ENCODE data around the gene TRIOBP. TPM values are rescaled to one million over a fixed set of nuclear protein-coding genes. Genes with fewer than 3 reads are reported as not detected.
A peak's percentile ranks its signal among the peaks of the same experiment; 100 is the strongest.

The TRIOBP gene
- total and polyA plus RNA-seq, 2 donors (not counting 1 experiment from before 2014, with no cell fraction given), result 32.9 to 131 TPM

DNA sequence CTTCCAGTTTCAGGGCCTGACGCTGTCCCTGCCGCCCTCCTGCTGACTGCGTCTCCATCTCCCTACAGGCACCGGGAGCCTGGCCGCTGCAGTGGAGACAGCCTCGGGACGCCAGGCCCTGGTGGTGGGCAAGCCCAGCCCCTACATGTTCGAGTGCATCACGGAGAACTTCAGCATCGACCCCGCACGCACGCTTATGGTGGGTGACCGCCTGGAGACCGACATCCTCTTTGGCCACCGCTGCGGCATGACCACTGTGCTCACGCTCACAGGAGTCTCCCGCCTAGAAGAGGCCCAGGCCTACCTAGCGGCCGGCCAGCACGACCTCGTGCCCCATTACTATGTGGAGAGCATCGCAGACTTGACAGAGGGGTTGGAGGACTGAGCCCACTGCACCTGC, 31.4 kb upstream of the TRIOBP start:
- Histone ChIP-seq H3K27me3 (ENCODE audit: control insufficient read depth, insufficient read depth, low read length) (no peaks in the 10 kb centered on the region), H3K4me2 (ENCODE audit: extremely low read depth, insufficient read depth, low read length) (no peak overlapping the region), H2AFZ (ENCODE audit: low read length) (no peak overlapping the region), H3K4me1 (ENCODE audit: control insufficient read depth, extremely low read depth, insufficient read depth, low read length) (peaks cover 15% of the 10 kb centered on the region), H3K4me3 (replicated peaks in 1 of 4; ENCODE audit: control extremely low read depth in 1 of 4, insufficient read depth in 1 of 4, low read depth in 3 of 4, low read length in 4 of 4) (no peak overlapping the region), H3K9ac (ENCODE audit: insufficient read depth, low read length) (no peak overlapping the region), H3K27ac (ENCODE audit: insufficient read depth, low read length) (no peak overlapping the region), H3K9me3 (ENCODE audit: control insufficient read depth, insufficient read depth, low read depth, low read length) (no peaks in the 10 kb centered on the region), H3K79me2 (ENCODE audit: control insufficient read depth, insufficient read depth, low read length) (peaks cover 34% of the 10 kb centered on the region), H4K20me1 (ENCODE audit: control insufficient read depth, extremely low read depth, insufficient read depth, low read length) (no peaks in the 10 kb centered on the region), H3K36me3 (ENCODE audit: control insufficient read depth, insufficient read depth, low read length) (peaks cover 8% of the 10 kb centered on the region)
- no peak for DNase-seq (ENCODE audit: low read depth in 2 of 2)
- TF ChIP-seq, protein P1, sequence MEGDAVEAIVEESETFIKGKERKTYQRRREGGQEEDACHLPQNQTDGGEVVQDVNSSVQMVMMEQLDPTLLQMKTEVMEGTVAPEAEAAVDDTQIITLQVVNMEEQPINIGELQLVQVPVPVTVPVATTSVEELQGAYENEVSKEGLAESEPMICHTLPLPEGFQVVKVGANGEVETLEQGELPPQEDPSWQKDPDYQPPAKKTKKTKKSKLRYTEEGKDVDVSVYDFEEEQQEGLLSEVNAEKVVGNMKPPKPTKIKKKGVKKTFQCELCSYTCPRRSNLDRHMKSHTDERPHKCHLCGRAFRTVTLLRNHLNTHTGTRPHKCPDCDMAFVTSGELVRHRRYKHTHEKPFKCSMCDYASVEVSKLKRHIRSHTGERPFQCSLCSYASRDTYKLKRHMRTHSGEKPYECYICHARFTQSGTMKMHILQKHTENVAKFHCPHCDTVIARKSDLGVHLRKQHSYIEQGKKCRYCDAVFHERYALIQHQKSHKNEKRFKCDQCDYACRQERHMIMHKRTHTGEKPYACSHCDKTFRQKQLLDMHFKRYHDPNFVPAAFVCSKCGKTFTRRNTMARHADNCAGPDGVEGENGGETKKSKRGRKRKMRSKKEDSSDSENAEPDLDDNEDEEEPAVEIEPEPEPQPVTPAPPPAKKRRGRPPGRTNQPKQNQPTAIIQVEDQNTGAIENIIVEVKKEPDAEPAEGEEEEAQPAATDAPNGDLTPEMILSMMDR (conservative IDR thresholded peaks at IDR 0.05 in 1 of 2, IDR thresholded peaks at IDR 0.05 in 1 of 2; ENCODE audit: low read depth in 1 of 2, low read length in 2 of 2), result no peak
- TF ChIP-seq EZH2 (IDR thresholded peaks at IDR 0.05; ENCODE audit: low read length, missing control alignments), result no peak

DNA sequence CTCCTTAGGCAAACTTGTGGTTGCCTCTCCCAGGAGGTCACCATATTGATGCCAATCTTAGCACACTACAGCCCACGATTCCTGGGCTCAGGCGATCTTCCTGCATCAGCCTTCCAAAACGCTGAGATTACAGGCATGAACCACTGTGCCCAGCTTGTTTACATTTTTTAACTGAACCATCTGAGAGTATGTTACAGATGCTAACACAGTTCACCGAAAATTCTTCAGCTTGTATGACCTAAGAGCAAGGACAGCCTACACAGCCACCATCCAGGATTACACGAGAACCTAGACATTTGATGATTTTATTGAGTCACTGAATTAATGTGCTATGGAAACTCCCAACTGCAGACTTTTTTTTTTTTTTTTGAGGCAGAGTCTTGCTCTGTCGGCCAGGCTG, 27.3 kb upstream of the TRIOBP start:
- H3K4me2 ChIP-seq (ENCODE audit: extremely low read depth, insufficient read depth, low read length), result no peak overlapping the region
- H3K4me3 ChIP-seq (replicated peaks in 1 of 4; ENCODE audit: control extremely low read depth in 1 of 4, insufficient read depth in 1 of 4, low read depth in 3 of 4, low read length in 4 of 4), result no peak overlapping the region
- peaks cover 12% of the 10 kb centered on the region for H3K79me2 ChIP-seq (ENCODE audit: control insufficient read depth, insufficient read depth, low read length)
- H4K20me1 ChIP-seq (ENCODE audit: control insufficient read depth, extremely low read depth, insufficient read depth, low read length), result no peaks in the 10 kb centered on the region
- no peak overlapping the region for H2AFZ ChIP-seq (ENCODE audit: low read length)
- peak overlapping the region; percentile 58 for H3K27ac ChIP-seq (ENCODE audit: insufficient read depth, low read length)
- no peak overlapping the region for H3K9ac ChIP-seq (ENCODE audit: insufficient read depth, low read length)
- TF ChIP-seq, protein P1 (conservative IDR thresholded peaks at IDR 0.05 in 1 of 2, IDR thresholded peaks at IDR 0.05 in 1 of 2; ENCODE audit: low read depth in 1 of 2, low read length in 2 of 2), result no peak
- no peak for TF ChIP-seq EZH2 (IDR thresholded peaks at IDR 0.05; ENCODE audit: low read length, missing control alignments)
- peaks cover 2% of the 10 kb centered on the region for H3K4me1 ChIP-seq (ENCODE audit: control insufficient read depth, extremely low read depth, insufficient read depth, low read length)
- peak; percentile 25 to 73 for DNase-seq (ENCODE audit: low read depth in 2 of 2)
- H3K27me3 ChIP-seq (ENCODE audit: control insufficient read depth, insufficient read depth, low read length), result no peaks in the 10 kb centered on the region
- H3K9me3 ChIP-seq (ENCODE audit: control insufficient read depth, insufficient read depth, low read depth, low read length), result no peaks in the 10 kb centered on the region
- peaks cover 8% of the 10 kb centered on the region for H3K36me3 ChIP-seq (ENCODE audit: control insufficient read depth, insufficient read depth, low read length)

DNA sequence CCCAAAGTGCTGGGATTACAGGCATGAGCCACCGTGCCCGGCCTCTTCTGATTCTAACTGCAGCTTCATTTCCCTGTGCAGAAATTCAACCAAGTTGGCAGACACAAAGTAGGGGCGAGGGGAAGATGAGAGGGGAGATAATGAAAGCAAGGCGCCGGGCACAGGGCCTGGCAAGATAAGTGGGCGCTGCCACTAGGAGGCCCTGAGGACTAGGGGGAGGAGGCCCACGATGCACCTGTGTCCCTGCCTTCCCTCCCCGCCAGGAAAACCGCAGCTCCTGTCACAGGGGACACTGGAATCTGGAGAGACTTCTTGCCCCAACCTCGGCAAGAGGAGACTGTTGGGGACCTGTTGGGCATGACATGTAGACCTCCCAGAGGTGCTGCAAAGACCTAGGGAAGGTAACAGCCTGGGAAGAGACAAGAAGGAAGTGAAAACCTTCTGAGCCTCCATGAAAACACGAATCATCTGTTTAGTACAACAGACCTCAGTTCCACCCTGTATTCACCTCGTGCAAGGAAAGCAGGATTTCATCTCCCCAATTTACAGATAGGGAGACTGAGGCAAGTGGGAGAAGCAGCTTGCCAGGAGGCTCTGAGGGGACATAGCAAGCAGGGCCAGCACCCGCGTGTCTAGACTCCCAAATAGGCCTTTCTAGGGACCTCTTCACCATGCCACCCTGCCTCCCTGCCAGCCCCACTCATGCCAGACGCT, 24.5 kb upstream of the TRIOBP start:
- no peak for TF ChIP-seq EZH2 (IDR thresholded peaks at IDR 0.05; ENCODE audit: low read length, missing control alignments)
- TF ChIP-seq, protein P1 (conservative IDR thresholded peaks at IDR 0.05 in 1 of 2, IDR thresholded peaks at IDR 0.05 in 1 of 2; ENCODE audit: low read depth in 1 of 2, low read length in 2 of 2), result no peak

More for the DNA sequence above, 24.5 kb upstream of the TRIOBP start:
- no peak overlapping the region for H3K4me2 ChIP-seq (ENCODE audit: extremely low read depth, insufficient read depth, low read length)
- H3K9ac ChIP-seq (ENCODE audit: insufficient read depth, low read length), result no peak overlapping the region
- no peak for DNase-seq (ENCODE audit: low read depth in 2 of 2)
- H3K79me2 ChIP-seq (ENCODE audit: control insufficient read depth, insufficient read depth, low read length), result peaks cover 17% of the 10 kb centered on the region
- H2AFZ ChIP-seq (ENCODE audit: low read length), result no peak overlapping the region
- peaks cover 2% of the 10 kb centered on the region for H3K4me1 ChIP-seq (ENCODE audit: control insufficient read depth, extremely low read depth, insufficient read depth, low read length)
- no peaks in the 10 kb centered on the region for H3K27me3 ChIP-seq (ENCODE audit: control insufficient read depth, insufficient read depth, low read length)
- H3K4me3 ChIP-seq (replicated peaks in 1 of 4; ENCODE audit: control extremely low read depth in 1 of 4, insufficient read depth in 1 of 4, low read depth in 3 of 4, low read length in 4 of 4), result no peak overlapping the region
- H3K27ac ChIP-seq (ENCODE audit: insufficient read depth, low read length), result no peak overlapping the region
- H4K20me1 ChIP-seq (ENCODE audit: control insufficient read depth, extremely low read depth, insufficient read depth, low read length), result no peaks in the 10 kb centered on the region
- H3K36me3 ChIP-seq (ENCODE audit: control insufficient read depth, insufficient read depth, low read length), result peaks cover 3% of the 10 kb centered on the region
- H3K9me3 ChIP-seq (ENCODE audit: control insufficient read depth, insufficient read depth, low read depth, low read length), result no peaks in the 10 kb centered on the region
